ENCODE results near the gene SARDH.

Gene SARDH

DNA sequence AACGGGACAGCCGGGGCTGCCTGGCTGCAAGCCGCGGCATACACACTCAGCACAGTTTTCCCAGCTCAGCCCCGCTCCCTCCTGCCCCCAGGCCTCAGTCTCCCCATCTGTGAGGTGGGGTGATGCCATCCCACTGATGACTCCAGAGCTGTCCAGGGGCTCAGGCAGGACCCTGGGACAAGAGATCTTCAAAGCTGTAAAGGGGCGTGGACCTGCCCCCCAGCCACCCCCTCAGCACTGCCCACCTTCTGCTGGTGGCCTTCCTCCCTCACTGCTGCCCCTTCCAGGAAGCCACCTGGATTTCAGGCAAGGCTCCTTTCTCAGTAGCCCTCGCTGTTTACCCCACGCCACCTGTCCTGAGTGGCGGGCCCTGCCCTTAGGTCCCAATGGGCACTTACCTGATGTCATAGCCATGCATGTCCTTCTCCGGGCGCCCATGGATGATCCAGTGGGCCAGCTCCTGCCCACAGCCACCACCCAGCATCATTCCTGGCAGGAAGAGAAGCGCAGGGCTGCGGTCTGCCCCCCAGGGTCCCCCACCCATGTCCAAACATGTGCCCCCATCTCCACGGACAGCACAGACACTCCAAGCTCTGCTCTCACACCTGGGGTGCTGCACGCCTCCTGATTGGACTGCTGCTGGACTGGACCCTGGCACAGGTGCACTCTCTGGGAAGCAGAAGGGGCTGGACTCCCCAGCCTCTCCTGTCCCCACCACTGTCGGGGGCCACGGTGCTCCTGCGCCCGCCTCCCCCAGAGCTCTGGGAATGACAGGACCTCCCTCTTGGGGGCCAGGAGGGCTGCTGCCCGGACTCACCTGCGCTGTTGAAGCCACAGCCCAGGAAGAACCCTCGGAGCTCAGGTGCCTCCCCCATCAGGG, 25.7 kb downstream of the SARDH start:
- no peak for DNase-seq

GRCh38 chr9:133711428-133712220, 26.5 kb downstream of the SARDH start:
- no peak for DNase-seq

- no peak for DNase-seq
Observed at GRCh38 chr9:133710661-133711427, 27.3 kb downstream of the SARDH start.

- no peak for DNase-seq
Observed at GRCh38 chr9:133709691-133710571, 28.2 kb downstream of the SARDH start.

- no peak for DNase-seq
Observed at GRCh38 chr9:133709015-133709611, 29.0 kb downstream of the SARDH start.

- DNase-seq = no peak
Observed at GRCh38 chr9:133708246-133709014, 29.7 kb downstream of the SARDH start.

- DNase-seq = no peak
Observed at GRCh38 chr9:133707763-133708245, 30.3 kb downstream of the SARDH start.

DNA sequence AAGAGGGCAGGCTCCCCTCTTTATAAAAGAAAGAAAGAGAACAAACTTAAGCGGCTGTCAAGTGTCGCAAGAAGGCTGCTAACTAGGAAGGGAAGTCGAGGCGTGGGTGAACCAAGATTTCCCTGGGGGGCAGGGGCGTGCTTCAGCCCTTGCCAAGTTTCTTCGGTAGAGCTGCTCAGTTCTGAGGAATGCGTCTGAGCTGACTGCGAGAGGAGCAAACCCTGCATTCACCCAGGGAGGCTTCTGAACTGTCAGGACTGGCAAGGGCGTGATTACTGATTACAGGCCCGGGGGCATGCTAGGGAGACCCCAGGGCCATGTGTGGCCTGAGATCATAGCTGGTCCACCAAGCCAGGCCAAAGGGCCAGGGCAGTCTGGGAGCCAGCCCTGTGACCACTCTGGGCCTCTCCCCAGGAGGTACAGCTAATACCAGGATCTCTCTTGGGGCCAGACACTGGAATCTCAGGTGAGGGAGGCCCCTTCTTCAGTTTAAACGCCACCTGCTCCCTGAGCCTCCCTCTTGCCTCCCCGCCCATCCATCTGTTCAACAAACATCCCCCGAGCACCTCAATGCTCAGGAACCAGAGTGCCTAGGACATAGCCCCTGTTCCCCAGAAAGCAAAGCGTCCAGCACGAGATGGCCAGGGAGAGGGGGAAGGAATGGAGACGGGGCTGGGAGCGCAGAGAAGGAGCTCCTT, 30.9 kb downstream of the SARDH start:
- no peak for DNase-seq

GRCh38 chr9:133706307-133707050, 31.7 kb downstream of the SARDH start:
- DNase-seq = no peak

DNA sequence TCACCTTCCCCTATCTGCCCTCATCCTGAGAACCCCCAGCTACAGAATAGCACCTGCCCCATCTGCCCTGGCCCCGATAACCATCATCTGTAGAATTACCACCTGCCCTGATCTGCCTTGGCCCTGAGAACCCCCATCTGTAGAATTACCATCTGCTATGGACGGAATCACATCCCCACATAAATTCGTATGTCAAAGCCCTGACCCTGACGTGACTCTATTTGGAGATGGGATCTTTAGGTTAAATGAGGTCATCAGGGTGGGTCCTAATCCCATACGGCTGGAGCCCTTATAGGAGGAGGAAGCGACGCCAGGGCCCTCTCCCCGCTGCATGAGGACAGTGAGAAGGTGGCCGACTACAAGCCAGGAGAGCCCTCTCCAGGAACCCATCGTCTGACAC, 32.6 kb downstream of the SARDH start:
- no peak for DNase-seq

GRCh38 chr9:133704711-133705181, 33.4 kb downstream of the SARDH start:
- DNase-seq = no peak

DNA sequence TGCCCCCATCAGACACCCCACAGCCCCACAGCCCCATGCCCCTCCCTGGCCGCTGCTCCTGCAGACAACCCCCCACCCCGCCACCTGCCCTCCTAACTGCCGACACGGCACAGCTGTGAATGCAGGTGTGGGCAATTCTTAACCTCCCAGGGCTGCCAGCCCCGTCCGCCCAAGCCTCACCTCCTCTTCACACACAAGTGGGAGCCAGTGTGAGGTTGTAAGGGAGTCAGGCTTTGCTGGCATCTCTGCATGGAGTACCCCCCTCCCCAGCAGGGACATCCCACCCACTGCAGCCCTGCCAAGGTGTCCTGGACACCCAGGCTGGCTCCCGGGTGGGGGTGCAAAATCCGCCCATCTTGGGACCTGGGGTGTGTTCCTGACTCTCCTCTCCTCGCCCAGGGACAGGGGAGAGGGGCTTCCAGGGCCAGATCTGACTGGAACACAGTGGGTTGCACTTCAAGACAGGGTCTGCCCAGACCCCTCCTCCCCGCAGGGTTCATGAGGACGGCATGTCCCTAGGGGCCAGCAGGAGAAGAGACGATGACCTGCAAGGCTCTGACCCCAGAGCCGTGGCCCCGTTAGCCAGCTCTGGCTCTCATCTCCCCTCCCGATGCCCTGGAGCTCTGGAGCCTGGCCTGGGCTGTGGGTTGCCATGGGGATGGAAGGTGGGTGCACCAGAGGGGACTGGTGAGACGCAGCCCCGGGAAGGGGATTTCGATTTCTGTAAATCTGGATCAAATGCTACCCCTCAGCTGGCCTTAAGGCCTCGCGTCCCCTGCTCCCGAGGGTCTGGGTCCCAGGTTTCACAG, 34.4 kb downstream of the SARDH start:
- DNase-seq = no peak

GRCh38 chr9:133702798-133703590, 35.2 kb downstream of the SARDH start:
- no peak for DNase-seq

DNA sequence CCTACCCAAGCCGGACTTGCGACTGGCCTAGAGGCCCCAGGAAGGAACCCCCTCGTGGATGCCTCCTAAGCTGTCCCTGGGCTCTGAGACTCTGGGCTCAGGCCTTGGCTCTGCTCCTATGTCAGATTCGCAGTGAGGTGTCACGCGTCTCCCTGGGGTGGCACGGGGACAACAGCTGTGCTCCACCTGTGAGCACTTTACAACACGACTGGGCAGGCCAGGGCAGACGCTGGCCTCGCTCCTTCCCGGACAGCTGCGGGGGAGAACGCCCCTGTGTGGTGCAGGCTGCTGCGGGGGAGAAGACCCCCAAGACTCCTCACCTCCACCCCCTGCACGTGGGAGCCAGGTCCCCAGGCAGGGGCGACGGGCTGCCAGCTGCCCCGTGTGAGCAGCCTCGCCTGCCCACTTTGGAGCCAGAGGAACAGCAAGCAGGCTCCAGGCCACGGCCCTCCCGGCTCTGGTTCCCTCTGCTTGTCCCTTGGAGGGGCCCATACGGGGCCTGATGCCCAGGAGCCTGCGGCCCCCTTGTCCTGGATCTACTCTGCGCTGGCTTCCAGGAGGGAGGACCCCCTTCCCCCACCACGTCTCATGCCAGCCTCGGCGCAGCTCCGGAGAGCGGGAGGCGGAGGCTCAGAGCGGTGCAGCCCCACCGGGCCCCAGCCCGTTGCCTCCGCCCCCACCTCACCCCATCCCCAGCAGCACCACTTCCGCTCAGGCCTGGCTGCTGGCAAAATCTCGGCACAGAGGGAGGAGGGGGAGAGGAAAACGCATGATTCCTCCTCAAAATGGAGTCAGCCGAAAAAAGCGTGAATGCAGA, 36.0 kb downstream of the SARDH start:
- DNase-seq = no peak

- DNase-seq = no peak
Observed at GRCh38 chr9:133701321-133701980, 36.7 kb downstream of the SARDH start.

GRCh38 chr9:133700819-133701320, 37.3 kb downstream of the SARDH start:
- no peak for DNase-seq
